Articular chondrocyte of knee joint (primary cell): ENCODE results near the gene TFE3. TPM values are rescaled to one million over a fixed set of nuclear protein-coding genes. Genes with fewer than 3 reads are reported as not detected.

Source experiments
- small RNA-seq: library from RNA; depleted of rRNA; stranded (forward); fragments of <200 nt; gene quantifications from one replicate; pipeline ENCODE3, GENCODE V24; 2012
- total RNA-seq: library from RNA; depleted of rRNA; stranded (reverse); fragments of >200 nt; gene quantifications from 2 replicates; pipeline ENCODE4 v1.2.3, GENCODE V29; 2012

Gene TFE3
- 35.4 and 37.4 TPM in 2 replicates for total RNA-seq

DNA sequence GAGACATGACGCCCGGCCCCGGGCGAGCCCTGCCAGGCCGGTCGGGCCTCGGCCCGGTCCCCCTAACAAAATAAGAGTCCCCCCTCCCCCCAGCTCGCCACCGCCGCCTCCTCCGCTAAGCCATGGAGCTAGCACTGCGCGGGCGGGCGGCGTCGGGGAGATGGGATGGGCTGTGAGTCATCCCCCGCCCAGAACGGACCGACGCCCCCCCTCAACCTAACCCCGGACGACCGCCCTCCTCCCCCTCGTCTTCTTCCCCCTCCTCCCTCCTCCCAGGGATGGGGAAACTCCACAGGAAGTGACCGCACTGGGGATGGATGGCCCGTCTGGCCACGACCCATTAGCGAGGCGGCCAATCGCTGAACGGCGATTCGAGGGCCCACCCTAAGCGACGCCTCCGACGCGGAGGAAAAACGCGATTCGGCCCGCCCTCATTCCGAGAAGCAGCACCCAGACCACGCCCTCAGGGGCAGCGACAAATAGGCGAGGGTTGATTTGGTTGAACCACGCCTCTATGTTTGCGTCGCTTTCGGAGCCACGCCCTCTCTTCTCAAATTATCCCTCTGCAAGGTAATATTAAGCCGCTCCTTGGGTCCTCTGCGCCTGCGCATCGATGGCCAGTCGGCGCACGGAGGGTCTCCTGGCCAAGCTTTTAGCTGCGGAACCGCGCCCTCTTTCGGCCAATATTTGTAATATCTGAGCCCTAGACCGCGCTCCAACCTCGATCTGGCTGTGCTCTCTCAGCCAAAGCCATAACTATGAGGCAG lies at the start of gene TFE3:
TSS of gene TFE3 (minus strand) at position 138 of the 767 bp plus-strand sequence. CDS start at position 7, 131 bp downstream.

DNA sequence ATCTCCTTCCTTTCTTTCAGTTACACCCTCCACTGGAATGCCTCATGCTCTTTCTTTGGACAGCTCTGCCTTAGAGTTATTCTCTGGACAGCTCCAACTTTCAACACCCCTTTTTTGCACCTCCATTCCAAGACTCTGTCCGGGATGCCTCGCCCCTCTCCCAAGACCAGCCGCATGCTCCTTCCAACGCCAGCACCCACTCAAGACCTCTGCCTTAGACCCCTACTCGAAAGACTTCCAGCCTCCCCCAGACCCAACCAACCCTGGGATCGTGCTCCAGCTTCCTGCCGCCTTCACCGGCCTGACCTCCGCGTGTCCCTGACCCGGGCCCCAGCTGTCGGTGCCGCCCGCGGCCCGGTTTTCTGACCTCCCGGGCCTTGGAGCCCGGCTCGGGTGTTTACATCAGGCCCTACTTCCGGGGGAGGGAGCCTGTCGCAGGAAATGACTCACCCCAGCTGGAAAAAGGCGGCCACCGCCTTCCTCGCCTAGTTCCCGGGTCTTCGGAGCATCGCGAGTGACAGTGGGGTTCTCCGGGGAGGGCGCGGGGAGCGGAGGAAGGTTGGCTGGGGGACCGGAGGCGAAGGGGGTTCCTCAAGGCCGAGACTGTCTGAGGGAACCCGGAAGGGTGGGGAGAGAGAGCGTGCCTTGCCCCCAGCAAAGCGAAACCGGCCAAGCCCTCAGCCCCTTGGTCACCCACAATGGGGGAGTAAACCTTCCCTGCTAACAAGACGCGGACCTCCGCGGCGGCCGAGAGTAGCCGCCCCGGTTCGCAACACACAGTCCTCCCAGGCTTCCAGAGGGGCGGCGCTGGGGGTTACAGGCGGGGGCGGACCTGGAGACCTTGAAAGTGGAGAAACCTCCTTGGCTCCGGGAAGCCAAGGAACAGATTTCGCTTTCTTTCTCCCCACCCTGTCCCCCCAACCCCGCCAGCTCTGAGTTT lies 36.6 kb upstream of the TFE3 start, which contains the start of gene WDR45:
TSS of gene WDR45 (minus strand) at position 399 of the 940 bp plus-strand sequence. CDS start 1,792 bp downstream, outside the sequence.

DNA sequence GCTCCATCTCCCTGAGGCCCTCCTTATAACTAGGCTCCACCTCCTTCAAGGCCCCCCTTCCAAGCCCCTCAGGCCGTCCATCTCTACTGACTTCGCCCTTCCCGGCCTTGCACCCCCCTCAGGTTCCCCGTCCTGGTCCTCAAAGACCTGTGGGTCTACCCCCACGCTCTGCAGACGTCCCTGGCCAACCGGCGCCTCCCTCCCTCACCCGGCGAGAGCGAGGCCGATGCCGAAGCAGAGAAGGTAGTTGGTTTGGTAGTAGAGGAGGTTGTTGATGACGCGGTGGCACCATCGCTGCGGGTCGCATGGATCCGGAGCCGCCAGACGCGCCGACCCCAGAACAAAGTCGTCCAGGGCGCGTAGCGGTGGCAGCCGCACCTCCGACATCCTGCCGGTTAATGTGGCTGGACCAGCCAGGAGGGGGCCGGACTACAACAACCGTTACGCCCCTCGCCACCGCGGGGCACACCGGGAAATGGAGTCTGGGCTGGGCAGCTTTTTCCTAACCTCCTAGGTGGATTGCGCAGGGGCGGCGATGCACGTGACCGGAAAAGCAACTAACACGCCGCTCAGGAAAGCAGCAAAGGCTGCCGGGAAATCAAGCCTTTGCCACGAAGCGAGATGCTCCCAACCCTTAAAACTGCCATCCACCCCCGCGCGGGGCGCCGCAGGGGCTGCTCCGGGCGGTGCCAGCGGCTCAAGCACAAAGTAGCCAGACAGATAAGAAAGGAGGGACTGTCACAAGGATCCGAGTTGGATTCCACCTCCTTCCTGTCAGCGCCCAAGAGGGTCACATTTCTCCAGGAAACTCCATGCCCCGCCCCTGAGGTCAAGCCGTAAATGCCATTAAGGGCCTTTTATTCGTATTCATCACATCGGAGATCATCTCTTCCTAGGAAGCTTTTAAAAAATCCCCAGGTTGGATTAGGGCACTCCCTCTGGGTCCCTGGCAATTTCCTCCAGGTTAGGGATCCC lies 30.7 kb upstream of the TFE3 start, which contains the start of gene PRAF2:
TSS of gene PRAF2 (minus strand) at position 402 of the 975 bp plus-strand sequence. CDS start at position 387, 15 bp downstream.

DNA sequence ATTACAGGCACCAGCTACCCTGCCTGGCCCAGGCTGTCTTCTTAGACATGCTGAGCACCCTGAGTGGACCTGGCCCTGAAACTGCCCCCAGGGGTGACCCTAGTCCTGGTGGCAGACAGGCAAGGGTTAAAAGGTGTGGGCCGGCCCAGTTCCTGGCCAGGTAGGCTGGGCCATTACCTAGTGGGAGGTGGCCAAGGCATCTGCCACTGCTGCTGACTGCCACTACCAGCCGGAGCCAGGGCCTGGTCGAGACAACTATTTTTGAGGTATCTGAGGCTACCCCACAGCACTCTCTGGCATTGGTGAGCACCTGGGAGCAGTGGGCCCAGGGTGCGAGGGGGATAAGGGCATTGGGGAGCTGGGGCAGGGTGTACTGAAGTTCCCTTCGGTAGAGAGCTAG lies 15.6 kb upstream of the TFE3 start, which contains the start of gene CCDC120:
TSS of gene CCDC120 (plus strand) at position 206 of the 400 bp plus-strand sequence. CDS start 3,043 bp downstream, outside the sequence.

DNA sequence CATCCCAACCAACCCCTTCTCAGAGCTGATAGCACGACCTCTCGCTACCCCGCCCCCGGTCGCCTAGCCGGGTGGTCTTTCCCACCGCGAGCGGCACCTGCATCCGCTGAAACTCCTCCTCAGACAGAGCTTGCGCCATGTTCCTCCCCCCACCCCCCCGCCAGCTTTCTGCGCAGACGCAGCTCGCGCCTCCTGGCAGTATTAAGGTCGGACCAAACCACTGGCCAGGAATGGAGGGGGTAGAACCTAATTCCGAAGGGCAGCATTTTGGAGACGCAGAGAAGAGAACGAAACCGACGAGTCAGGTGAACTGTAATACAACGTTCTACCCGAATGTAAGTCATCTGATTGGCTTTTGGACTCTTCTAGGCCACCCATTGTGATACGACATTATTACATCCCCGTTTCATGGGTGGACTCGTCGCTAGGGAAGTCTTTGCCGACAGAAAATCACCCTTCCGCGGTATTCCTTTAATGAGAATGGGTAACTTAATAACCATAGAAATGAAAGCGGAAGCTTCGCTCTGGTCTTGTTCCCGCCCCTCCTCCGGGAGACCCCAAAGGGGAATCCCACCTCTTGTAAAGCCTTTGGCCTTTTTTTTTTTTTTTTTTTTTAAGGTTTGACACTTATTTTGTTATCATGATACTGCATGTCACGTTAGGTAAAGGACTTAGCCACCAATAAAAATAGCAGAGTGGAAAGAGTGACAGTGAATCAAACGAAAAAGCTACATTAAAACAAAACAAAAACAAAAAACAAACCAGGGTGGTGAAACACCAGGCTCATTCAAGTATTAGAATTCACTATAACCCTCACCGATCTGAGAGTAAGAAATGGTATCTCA lies 40.8 kb downstream of the TFE3 start, which contains the start of gene GRIPAP1:
TSS of gene GRIPAP1 (minus strand) at position 174 of the 845 bp plus-strand sequence. CDS start at position 139, 35 bp downstream.

Small RNA genes within 50 kb of the gene (small RNA-seq; reads per million reads assigned to genes)
- not detected for gene RNU4-52P

Other genes with a start within 250 kb of the TFE3 start
- 24.8 and 27.5 TPM in 2 replicates for gene HDAC6, start 241.3 kb downstream of the TFE3 start, total RNA-seq
- not detected in 2 replicates for gene ERAS, start 216.8 kb downstream of the TFE3 start, total RNA-seq
- gene PCSK1N, start 207.7 kb downstream of the TFE3 start, total RNA-seq = 0.13 and 0.32 TPM in 2 replicates
- 11.9 and 13.6 TPM in 2 replicates for gene TIMM17B, start 145.6 kb downstream of the TFE3 start, total RNA-seq
- 28.2 and 30.1 TPM in 2 replicates for gene PQBP1, start 145.4 kb downstream of the TFE3 start, total RNA-seq
- gene SLC35A2, start 131.7 kb downstream of the TFE3 start, total RNA-seq = 15.5 and 17.4 TPM in 2 replicates
- 4.6 and 6.5 TPM in 2 replicates for gene PIM2, start 124.3 kb downstream of the TFE3 start, total RNA-seq
- 27.3 and 27.7 TPM in 2 replicates for gene OTUD5, start 85.8 kb downstream of the TFE3 start, total RNA-seq
- 0.39 and 0.43 TPM in 2 replicates for gene KCND1, start 71.5 kb downstream of the TFE3 start, total RNA-seq
- gene GRIPAP1, start 41.1 kb downstream of the TFE3 start, total RNA-seq = 10.8 and 11.7 TPM in 2 replicates
- 0.91 and 1.5 TPM in 2 replicates for gene CCDC120, start 15.6 kb upstream of the TFE3 start, total RNA-seq
- 11.7 and 14.0 TPM in 2 replicates for gene PRAF2, start 30.6 kb upstream of the TFE3 start, total RNA-seq
- gene WDR45, start 36.5 kb upstream of the TFE3 start, total RNA-seq = 49.0 and 55.9 TPM in 2 replicates
- 14.3 and 15.7 TPM in 2 replicates for gene GPKOW, start 80.4 kb upstream of the TFE3 start, total RNA-seq
- 2.8 and 3.1 TPM in 2 replicates for gene MAGIX, start 119.4 kb upstream of the TFE3 start, total RNA-seq
- gene PLP2, start 128.5 kb upstream of the TFE3 start, total RNA-seq = 53.6 and 66.4 TPM in 2 replicates
- 6.1 and 7.6 TPM in 2 replicates for gene PRICKLE3, start 143.0 kb upstream of the TFE3 start, total RNA-seq
- gene SYP, start 156.8 kb upstream of the TFE3 start, total RNA-seq = 0.22 and 0.39 TPM in 2 replicates
- gene CACNA1F, start 190.0 kb upstream of the TFE3 start, total RNA-seq = under 0.01 TPM in 1 of 2 replicates, not detected in the other
- gene CCDC22, start 192.1 kb upstream of the TFE3 start, total RNA-seq = 10.5 and 11.6 TPM in 2 replicates
- 0.13 TPM in 1 of 2 replicates, not detected in the other for gene FOXP3, start 221.4 kb upstream of the TFE3 start, total RNA-seq
- gene PPP1R3F, start 226.4 kb upstream of the TFE3 start, total RNA-seq = 2.6 and 2.7 TPM in 2 replicates